Uterus (tissue), 4 donors: ENCODE results near the gene SEPHS1. TPM values are rescaled to one million over a fixed set of nuclear protein-coding genes. Genes with fewer than 3 reads are reported as not detected.

ENCODE experiments used
- DNase-seq, 2 donors: peaks; one replicate each; pipeline ENCODE4 v3.0.0-alpha.2; 2019 to 2020
- H3K27ac ChIP-seq, 2 donors: fragments of 200-600 bp; sonication (generic); 1 replicate in 1 of 2; 2 replicates in 1 of 2; pipeline ENCODE4 v1.5.1; 2016 to 2018
- H3K27me3 ChIP-seq, 2 donors: fragments of 200-600 bp; sonication (generic); one replicate each; pipeline ENCODE4 v1.5.1; 2018 to 2019; ENCODE audit warnings: control low read depth in 1 of 2
- H3K36me3 ChIP-seq, 2 donors: fragments of 200-600 bp; sonication (generic); one replicate each; pipeline ENCODE4 v1.5.1; 2019; ENCODE audit warnings: control low read depth in 1 of 2
- H3K4me1 ChIP-seq, 2 donors: fragments of 200-600 bp; sonication (generic); one replicate each; pipeline ENCODE4 v1.5.1; 2018 to 2019; ENCODE audit warnings: control low read depth in 1 of 2
- H3K4me3 ChIP-seq, 2 donors: fragments of 200-600 bp; sonication (generic); 1 replicate in 1 of 2; 2 replicates in 1 of 2; pipeline ENCODE4 v1.5.1; 2018 to 2019; ENCODE audit warnings: mild to moderate bottlenecking in 1 of 2
- H3K9me3 ChIP-seq, 2 donors: fragments of 200-600 bp; sonication (generic); one replicate each; pipeline ENCODE4 v1.5.1; 2019; ENCODE audit warnings: control low read depth in 1 of 2
- CTCF ChIP-seq, 4 experiments: fragments of 200-600 bp in 2 of 4; fragments of 450-650 bp in 2 of 4; sonication (generic) in 2 of 4; IDR thresholded peaks; one replicate each; pipeline ENCODE4 v1.5.1; 2016 to 2019; ENCODE audit warnings: antibody characterized with exemption in 4 of 4, mild to moderate bottlenecking in 2 of 4, moderate library complexity in 1 of 4
- POLR2A ChIP-seq, 2 donors: fragments of 450-650 bp; IDR thresholded peaks; one replicate each; pipeline ENCODE4 v1.6.1; 2016; ENCODE audit warnings: antibody characterized with exemption in 2 of 2, mild to moderate bottlenecking in 1 of 2, moderate library complexity in 1 of 2
- intact Hi-C: fragments of 100-400 bp; cut with DNase I; formaldehyde crosslinking; loops from one replicate; pipeline ENCODE4 v1.15.1; 2023; ENCODE audit warnings: low total_unique reads
- total RNA-seq, 4 donors: library from RNA; depleted of rRNA in 3 of 4; stranded (reverse); fragments of >200 nt in 3 of 4; gene quantifications; one replicate each; pipeline versions ENCODE4 v1.1.0 to v1.2.4, GENCODE V29; 2014 to 2023
- donor health status: DM: yes; HTN: yes; CAD: no.

SEPHS1 gene
- total RNA-seq, 4 donors from 2014 or later, result 11.2 to 106 (median 34.8) TPM

GRCh38 chr10:13365243-13365642 is 17.1 kb upstream of the SEPHS1 start:
- no peak for DNase-seq
- H3K9me3 ChIP-seq, result no peaks in the 10 kb centered on the region

GRCh38 chr10:13360587-13360986 is 12.5 kb upstream of the SEPHS1 start:
- no peaks in the 10 kb centered on the region for H3K4me1 ChIP-seq
- DNase-seq, result no peak
- no peaks in the 10 kb centered on the region for H3K27me3 ChIP-seq
- H3K36me3 ChIP-seq, result no peaks in the 10 kb centered on the region
- intact Hi-C loops, result no loop called here
- H3K27ac ChIP-seq, result no peak overlapping the region
- H3K4me3 ChIP-seq, result no peak overlapping the region
- TF ChIP-seq CTCF (IDR thresholded peaks at IDR 0.05) (no peak), POLR2A (IDR thresholded peaks at IDR 0.05) (no peak)
- no peaks in the 10 kb centered on the region for H3K9me3 ChIP-seq

More at GRCh38 chr10:13365243-13365642, 17.1 kb upstream of the SEPHS1 start:
- Histone ChIP-seq H3K27ac (no peak overlapping the region), H3K27me3 (no peaks in the 10 kb centered on the region), H3K4me3 (no peak overlapping the region), H3K36me3 (no peaks in the 10 kb centered on the region), H3K4me1 (no peaks in the 10 kb centered on the region)
- intact Hi-C loops, result no loop called here
- no peak for TF ChIP-seq POLR2A (IDR thresholded peaks at IDR 0.05)
- TF ChIP-seq CTCF (IDR thresholded peaks at IDR 0.05), result no peak

- intact Hi-C loops, result no loop called here
- Histone ChIP-seq H3K27ac (no peak overlapping the region), H3K4me3 (no peak overlapping the region), H3K4me1 (no peaks in the 10 kb centered on the region), H3K36me3 (no peaks in the 10 kb centered on the region), H3K27me3 (no peaks in the 10 kb centered on the region), H3K9me3 (no peaks in the 10 kb centered on the region)
- no peak for TF ChIP-seq POLR2A (IDR thresholded peaks at IDR 0.05)
- TF ChIP-seq CTCF (IDR thresholded peaks at IDR 0.05), result no peak
- DNase-seq, result no peak
Observed at GRCh38 chr10:13356392-13356791, 8.3 kb upstream of the SEPHS1 start.

- Histone ChIP-seq H3K27me3 (no peaks in the 10 kb centered on the region), H3K27ac (no peak overlapping the region), H3K4me1 (no peaks in the 10 kb centered on the region), H3K9me3 (no peaks in the 10 kb centered on the region), H3K36me3 (no peaks in the 10 kb centered on the region), H3K4me3 (no peak overlapping the region)
- intact Hi-C loops, result no loop called here
- DNase-seq, result no peak
- TF ChIP-seq POLR2A (IDR thresholded peaks at IDR 0.05), result no peak
- TF ChIP-seq CTCF (IDR thresholded peaks at IDR 0.05), result no peak
Observed at GRCh38 chr10:13354783-13355182, 6.7 kb upstream of the SEPHS1 start.

- no peak for DNase-seq
Observed at GRCh38 chr10:13352519-13352918, 4.4 kb upstream of the SEPHS1 start.

More at GRCh38 chr10:13352519-13352918, 4.4 kb upstream of the SEPHS1 start:
- H3K4me3 ChIP-seq, result no peak overlapping the region
- H3K27ac ChIP-seq, result no peak overlapping the region
- intact Hi-C loops, result no loop called here
- no peaks in the 10 kb centered on the region for H3K9me3 ChIP-seq
- H3K36me3 ChIP-seq, result no peaks in the 10 kb centered on the region
- H3K4me1 ChIP-seq, result no peaks in the 10 kb centered on the region
- no peaks in the 10 kb centered on the region for H3K27me3 ChIP-seq
- TF ChIP-seq CTCF (IDR thresholded peaks at IDR 0.05) (no peak), POLR2A (IDR thresholded peaks at IDR 0.05) (no peak)
